Sigmoid colon (tissue), 4 donors: ENCODE results near the gene PRKCB.

ENCODE experiments used
- EP300 ChIP-seq, 4 donors: sonication (generic); formaldehyde crosslinking; IDR thresholded peaks; one replicate each; pipeline ENCODE4 v1.6.1; 2017; ENCODE audit warnings: antibody characterized with exemption in 4 of 4
- POLR2AphosphoS5 ChIP-seq, 4 donors: sonication (generic); formaldehyde crosslinking; IDR thresholded peaks; one replicate each; pipeline ENCODE4 v1.6.1; 2017; ENCODE audit warnings: antibody characterized with exemption in 4 of 4
- TF ChIP-seq, protein P1 (sequence below), 4 experiments: fragments of 450-650 bp in 3 of 4; fragments of 200-600 bp in 1 of 4; IDR thresholded peaks; one replicate each; pipeline ENCODE4 v1.5.1; 2016 to 2019; ENCODE audit warnings: antibody characterized with exemption in 4 of 4, mild to moderate bottlenecking in 3 of 4, moderate library complexity in 2 of 4

DNA sequence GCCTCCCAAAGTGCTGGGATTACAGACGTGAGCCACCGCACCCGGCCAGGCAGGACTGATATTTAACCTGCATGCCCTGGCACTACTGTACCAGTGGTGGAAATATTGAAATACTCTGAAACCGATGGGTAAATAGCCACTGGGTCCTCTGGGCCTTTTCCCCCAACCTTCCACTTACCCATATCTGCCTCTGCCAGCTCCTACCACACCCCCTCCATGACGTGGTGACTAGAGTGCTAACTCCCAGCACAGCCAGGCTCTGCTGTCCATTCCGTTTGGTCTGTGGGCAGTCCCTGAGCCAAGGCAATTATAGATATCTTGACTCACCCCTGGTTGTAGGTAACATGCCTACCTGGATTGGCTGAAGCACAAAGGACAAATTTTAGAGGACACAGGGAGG, 187.8 kb downstream of the PRKCB start:
- TF ChIP-seq EP300 (IDR thresholded peaks at IDR 0.05) (no peak), POLR2AphosphoS5 (IDR thresholded peaks at IDR 0.05) (no peak)
- TF ChIP-seq, protein P1, sequence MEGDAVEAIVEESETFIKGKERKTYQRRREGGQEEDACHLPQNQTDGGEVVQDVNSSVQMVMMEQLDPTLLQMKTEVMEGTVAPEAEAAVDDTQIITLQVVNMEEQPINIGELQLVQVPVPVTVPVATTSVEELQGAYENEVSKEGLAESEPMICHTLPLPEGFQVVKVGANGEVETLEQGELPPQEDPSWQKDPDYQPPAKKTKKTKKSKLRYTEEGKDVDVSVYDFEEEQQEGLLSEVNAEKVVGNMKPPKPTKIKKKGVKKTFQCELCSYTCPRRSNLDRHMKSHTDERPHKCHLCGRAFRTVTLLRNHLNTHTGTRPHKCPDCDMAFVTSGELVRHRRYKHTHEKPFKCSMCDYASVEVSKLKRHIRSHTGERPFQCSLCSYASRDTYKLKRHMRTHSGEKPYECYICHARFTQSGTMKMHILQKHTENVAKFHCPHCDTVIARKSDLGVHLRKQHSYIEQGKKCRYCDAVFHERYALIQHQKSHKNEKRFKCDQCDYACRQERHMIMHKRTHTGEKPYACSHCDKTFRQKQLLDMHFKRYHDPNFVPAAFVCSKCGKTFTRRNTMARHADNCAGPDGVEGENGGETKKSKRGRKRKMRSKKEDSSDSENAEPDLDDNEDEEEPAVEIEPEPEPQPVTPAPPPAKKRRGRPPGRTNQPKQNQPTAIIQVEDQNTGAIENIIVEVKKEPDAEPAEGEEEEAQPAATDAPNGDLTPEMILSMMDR (IDR thresholded peaks at IDR 0.05): no peak
